HuH-7 (cell line): Measurements from ENCODE around the gene NKTR.

Source experiments
- DNase-seq: peaks from one replicate; pipeline ENCODE4 v3.0.0; 2011; ENCODE audit warnings: low spot score

Gene NKTR

GRCh38 chr3:42696356-42697288 is 96.1 kb downstream of the NKTR start:
- no peak for DNase-seq

DNA sequence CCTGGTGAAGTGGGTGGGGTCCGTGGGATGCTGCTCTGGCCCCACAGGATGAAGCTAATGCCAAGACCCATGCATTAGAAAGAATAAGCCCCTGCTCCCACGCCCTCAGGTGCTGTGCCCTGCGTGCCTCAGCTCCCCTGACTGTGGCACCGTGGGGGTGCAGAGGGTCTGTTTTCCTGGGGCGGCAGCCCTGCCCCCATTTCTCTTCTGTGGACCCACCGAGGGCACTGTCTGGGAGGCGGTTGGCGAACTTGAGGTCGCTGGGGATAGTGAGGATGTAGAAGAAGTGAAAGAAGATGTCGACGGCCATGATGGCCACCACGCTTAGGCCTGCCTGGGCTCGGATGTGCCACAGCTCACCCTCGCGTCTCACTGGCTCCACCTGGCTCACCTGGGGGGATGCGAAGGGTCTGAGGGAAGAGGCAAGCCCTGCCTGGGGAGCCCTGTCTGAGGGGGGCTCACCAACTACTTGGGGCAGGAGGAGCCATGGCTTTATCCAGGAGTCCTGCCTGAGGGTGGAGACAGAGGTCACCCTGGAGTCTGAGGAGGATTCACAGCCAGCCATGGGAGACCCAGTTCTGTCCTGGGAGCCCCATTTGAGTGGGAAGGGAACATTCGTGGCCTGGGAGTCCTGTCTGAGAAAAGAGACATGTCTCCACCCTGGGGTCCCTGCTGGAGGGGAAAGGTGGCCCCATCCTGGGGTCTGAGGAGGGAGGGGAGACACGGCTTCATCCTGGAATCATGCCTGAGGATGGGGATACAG is 97.0 kb downstream of the NKTR start:
- DNase-seq: no peak
